Limb (tissue), 2 donors: Measurements from ENCODE around the gene SLC4A11.
A peak's percentile ranks its signal among the peaks of the same experiment; 100 is the strongest.

Source experiments
- DNase-seq, 2 donors: peaks; one replicate each; pipeline ENCODE4 v3.0.0-alpha.2; 2016; ENCODE audit errors: extremely low spot score in 2 of 2

SLC4A11 gene

DNA sequence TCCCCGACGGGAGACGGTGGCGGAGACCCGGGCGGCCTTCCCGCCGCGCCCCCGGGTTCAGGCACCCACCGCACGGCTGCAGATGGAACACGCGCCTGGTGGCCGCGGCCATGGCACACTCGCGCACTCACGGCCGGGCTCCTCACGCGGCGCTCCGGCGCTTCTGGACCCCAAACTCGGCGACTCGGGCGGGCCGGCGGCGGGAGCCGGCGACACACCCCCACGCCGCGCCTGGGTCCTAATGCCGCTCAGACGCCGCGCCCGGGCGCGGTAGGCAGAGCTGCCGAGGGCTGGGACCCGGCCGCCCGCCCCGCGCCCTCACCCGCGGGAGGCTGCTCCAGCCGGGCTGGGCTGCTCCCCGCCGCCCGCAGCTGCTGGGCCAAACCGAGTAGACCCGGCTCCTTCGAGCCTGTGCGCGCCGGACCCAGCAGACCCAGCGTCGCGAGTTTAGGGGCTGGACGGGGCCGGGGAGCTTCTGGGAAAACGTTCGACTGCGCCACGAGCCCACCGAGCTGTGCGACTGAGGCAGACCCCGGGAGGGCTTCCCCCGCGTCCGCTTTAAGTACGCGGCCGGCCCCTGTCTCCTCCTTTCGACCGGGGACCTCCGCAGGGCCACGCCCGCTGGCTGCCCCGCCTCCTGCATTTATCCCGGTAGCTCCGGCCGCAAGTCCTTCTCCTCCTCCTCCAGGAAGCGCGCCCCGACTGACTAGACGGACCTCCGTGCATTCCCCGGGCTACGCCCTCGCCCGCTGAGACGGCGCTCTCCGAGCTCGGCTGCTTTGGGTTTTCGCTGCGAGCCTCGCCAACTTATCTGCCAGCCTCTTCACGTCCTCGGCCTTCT lies at the start of gene SLC4A11:
TSS of gene SLC4A11 (minus strand) at position 165 of the 841 bp plus-strand sequence. CDS start at position 112, 53 bp downstream.
- DNase-seq: peak in 1 of 2 donors; percentile 59

GRCh38 chr20:3283222-3283820 lies 44.3 kb upstream of the SLC4A11 start:
- DNase-seq: peak in 1 of 2 donors; percentile 5

- DNase-seq: no peak
These were observed 43.6 kb upstream of the SLC4A11 start for GRCh38 chr20:3282271-3283221.

DNA sequence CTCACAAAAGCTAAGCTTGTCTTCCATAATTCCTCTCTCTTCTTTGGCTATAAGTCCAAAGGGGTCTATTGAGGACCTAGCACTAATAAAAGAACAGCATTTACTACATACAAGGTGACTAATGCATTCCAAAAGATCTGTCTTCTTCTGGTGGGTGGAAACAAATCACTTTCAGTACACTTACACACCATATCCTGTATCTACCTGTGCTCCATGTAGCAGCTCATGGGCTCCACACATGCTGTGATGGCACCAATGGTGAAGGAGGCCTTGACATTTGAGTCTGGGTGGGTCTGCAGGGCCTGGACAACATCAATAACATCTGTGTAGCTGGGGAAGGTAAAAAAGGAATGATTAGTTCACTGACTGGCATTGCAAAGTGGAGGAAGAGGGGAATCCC lies 42.4 kb upstream of the SLC4A11 start:
- no peak for DNase-seq

DNA sequence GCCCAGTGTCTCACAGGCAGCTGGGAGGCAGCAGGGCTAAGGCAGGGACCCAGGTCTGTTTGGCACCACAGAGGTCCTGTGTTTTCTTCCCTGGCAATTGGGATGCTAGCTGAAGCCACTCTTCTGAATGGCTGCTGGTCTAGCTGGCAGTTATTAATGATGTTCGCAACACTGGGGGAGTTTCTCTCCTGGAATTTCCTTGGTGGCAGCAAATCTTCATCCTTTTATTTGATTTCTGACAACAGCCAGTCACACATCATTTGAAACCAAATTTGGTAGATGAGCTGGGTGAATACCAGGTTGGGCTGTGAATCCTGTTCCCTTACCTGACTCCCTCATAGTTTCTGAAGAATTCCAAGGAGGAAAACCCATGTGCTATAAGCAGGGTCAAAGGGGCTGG lies 40.8 kb upstream of the SLC4A11 start:
- no peak for DNase-seq

DNA sequence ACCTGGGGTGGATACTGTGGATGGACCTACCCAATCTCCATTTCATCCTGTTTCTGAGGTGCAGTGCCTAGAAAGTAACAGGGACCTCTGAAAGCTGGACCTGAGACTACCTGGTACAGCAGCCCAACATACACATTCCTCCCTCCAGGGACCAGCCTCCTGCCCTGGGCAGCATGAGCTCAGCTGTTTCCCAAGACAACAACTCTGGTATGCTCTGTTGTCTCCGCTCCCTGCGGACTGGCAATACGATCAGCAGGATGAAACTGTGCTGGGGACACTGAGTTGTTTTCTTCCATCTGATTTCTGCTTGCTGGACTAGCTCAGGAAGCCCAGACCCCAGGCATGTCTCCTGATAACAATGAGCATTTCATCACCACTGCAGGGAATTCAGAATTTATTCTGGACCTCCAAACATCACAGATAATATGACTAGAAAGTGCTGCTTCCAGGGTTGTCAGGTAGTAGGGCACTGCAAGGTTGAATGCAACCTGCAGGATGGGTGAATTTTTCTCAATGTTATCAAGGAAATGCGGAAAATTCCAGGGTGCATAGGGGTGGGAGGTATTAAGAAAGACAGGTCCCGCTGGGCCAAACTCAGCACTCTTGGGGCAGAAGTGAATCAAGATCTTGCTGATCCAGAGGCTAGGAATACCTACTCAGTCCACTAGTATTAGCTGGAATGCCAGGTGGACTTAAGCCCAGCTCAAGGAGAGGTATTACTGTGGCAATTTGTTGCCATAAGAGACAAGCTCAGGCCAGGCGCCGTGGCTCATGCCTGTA lies 38.9 kb upstream of the SLC4A11 start:
- no peak for DNase-seq

- no peak for DNase-seq
These were observed 37.7 kb upstream of the SLC4A11 start for GRCh38 chr20:3276680-3277015.

GRCh38 chr20:3275966-3276679 lies 37.1 kb upstream of the SLC4A11 start:
- no peak for DNase-seq

DNA sequence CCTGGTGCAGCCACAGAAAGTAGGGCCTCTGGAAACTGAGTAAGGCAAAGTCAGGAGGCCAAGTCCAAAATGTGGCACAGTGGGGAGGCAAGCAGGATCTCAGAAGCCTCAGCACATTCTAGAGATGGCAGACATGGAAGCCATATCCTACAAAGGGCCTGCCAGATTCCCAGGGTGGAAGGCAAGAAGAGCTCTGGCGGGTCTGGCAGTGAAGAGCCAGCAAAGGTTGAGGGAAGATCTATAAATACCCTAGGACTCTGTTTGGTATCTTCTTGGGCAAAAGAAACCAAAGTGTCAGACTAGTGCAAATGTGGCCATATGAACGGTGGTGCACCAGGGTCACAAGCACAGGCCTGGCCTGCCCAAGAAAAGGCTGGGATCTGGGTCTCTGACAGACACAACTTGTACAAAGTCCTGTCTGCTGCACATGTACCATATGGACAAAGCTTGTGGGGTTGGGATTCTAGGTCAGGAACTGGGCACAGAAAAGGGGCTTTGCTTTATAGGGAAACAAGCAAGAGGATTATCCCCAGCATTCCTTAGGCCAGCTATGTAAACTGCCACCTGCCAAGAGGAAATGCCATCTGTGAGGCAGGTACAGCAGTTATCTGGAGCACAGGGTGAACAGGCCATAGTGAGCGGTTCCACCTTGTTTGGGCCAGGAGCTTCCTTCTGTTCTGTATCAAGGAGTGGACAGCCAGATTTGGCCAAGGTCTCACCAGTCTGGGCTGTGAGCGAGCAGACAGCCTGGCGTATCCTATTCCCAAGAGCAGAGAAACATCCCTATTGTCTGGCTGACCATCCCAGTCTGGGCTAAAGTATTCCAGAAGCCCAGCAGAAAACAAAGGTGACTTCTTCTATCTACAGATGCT lies 36.3 kb upstream of the SLC4A11 start:
- no peak for DNase-seq

DNA sequence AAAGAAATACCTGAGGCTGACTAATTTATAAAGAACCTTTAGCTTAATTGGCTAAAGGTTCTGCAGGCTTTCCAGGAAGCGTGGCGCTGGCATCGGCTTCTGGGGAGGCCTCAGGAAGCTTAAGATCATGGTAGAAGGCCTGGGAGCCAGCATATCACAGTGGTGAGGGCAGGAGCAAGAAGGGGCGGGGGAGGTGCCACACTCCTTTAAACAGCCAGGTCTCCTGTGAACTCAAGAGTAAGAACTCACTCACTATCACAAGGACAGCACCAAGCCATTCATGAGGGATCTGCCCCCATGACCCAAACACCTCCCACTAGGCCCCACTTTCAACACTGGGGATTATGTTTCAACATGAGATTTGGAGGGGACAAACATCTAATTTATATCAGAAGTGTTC lies 34.4 kb upstream of the SLC4A11 start:
- no peak for DNase-seq

DNA sequence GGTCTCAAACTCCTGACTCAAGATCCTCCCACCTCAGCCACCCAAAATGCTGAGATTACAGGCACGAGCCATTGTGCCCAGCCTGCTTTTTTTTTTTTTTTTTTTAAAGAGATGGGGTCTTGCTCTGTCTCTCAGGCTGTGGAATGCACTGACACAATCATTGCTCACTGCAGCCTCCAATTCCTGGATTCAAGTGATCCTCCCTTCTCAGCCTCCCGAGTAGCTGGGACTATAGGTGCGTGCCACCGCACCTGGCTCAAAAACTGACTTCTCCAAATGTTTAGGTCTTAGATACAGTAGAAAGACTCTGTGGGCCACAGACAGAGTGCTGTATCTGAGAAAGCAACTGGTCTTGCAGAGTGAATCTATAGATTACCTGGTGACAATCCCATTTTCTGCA lies 31.1 kb upstream of the SLC4A11 start:
- DNase-seq: no peak

DNA sequence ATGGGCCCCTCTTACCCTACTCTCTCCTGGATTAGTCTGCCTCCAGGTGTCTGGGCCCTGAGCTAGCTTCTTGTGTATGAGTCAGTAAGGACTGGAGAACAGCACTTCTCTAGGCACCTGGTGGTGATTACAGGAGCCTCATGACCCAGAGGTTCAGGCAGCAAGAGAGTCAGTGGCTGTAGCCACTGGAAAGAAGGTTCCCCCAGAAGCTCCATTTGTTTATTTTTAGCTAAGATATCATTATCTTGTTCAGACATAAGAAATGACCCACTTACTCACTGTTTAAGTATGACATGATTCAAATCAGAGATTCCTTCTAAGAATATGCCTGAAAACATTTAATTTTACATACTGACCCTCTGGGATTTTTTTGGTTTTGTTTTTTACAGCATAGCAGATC lies 23.6 kb upstream of the SLC4A11 start:
- DNase-seq: no peak

DNA sequence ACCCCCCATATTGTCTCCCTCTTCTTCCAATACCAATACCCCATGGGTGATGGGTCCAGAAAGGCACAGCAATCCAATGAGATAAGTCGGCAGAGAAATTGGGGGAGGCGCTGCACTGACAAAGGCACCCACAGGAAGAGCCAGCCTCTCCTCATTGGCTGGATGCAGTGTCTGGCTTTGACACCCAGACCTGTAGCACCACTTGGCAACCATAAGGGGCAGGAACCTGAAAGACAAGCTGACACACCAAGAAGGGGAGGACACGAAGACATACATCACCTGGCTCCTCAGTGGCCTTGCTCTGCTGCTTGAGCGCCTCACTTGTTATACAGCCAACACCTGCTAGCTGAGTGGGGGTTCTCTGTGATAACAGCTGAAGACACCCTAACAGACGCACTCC lies 19.4 kb upstream of the SLC4A11 start:
- no peak for DNase-seq

DNA sequence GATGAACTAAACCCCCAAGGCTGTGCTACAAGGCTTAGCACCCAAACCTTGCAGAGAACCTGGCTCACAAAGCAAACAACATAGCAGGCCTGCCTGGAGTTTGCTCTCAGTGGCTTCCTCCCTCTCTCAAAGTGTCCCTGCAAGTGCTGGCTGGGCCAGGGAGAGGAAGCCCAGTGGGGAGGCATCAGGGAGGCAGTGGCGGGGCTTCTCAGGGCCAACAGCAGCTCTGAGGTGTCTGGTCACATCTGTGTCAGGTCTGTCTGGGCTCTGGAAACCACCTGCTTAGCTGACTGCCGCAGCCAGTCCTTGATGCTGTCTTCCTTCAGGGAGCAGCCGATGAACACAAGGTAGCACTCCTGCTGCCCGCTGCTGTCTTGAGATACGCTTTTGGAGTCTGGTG lies 16.7 kb upstream of the SLC4A11 start:
- DNase-seq: no peak

GRCh38 chr20:3251806-3252205 lies 12.8 kb upstream of the SLC4A11 start:
- no peak for DNase-seq

DNA sequence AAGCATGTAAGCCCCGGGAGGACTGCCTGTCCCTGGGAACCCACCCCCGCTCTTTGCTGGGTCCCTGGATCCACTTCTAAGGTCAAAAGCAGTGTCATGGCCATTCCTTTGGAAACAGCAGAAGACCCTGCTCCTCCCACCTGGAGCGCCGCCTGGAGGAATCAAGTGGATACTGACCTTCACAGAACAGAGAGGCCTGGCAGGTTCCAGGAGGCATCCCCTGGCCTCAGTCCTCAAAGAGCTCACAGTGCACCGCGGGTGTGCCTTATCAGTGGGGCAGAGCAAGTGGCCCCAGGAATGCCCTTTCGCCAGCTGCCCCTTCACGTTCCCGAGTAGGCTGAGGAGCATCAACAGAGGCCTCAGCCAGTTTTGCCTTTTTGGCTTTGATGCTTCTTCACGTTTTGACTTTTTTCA lies 11.1 kb upstream of the SLC4A11 start:
- DNase-seq: no peak

GRCh38 chr20:3248993-3249347 lies 10.0 kb upstream of the SLC4A11 start:
- no peak for DNase-seq

GRCh38 chr20:3248167-3248992 lies 9.4 kb upstream of the SLC4A11 start:
- no peak for DNase-seq

GRCh38 chr20:3247638-3248037 lies 8.6 kb upstream of the SLC4A11 start:
- no peak for DNase-seq
